ENCODE results near the gene SPOP.
"Not testable (repeated sequence)": the region's sequence is repeated elsewhere in the genome, so short reads cannot be mapped to it uniquely, and the experiment has no call there.

Gene SPOP

DNA sequence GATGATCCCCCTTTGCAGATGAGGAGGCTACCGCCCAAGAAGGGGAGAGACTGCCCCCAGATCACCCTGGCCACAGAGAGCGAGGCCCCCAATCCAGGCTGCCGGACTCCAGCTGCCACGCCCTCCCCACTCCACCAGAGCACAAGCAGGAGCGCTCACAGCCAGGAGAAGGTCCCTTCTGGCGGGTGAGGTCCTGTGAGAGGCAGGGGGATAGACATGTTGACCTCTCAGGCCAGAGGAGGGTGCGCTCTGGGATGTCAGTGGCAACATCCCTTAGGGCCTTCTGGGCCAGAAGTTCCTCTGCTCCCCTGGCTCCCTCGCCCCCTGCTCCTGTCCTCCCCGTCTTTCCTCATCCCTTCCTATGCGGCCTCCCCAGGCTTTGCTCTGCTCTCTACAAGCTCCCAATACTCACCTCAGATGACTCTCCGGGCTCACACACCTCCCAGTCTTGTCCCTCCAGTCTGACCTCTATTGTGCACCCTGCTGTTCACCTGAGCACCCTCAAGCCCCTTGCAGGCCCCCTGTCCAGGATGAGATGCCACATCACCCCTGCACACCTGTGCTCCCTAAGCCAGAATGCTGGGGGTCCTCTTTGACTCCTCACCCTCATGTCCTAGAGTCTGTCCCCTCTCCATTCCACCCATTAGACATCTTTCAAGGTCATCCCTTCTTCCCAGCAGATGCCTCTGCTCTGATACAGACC, 107.2 kb downstream of the SPOP start:
- DNase-seq, result no peak

DNA sequence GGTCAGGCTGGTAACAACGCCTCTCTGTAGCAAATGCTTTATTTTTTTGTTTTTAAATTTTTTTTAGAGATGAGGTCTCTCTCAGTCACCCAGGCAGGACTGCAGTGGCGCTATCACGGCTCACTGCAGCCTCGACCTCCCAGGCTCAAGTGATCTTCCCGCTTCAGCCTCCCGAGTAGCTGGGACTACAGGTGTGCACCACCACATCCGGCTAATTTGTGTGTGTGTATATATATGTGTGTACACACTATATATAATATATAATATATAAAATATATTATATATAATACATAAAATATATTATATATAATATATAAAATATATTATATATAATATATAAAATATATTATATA, 109.2 kb downstream of the SPOP start:
- DNase-seq, result not testable (repeated sequence)

DNA sequence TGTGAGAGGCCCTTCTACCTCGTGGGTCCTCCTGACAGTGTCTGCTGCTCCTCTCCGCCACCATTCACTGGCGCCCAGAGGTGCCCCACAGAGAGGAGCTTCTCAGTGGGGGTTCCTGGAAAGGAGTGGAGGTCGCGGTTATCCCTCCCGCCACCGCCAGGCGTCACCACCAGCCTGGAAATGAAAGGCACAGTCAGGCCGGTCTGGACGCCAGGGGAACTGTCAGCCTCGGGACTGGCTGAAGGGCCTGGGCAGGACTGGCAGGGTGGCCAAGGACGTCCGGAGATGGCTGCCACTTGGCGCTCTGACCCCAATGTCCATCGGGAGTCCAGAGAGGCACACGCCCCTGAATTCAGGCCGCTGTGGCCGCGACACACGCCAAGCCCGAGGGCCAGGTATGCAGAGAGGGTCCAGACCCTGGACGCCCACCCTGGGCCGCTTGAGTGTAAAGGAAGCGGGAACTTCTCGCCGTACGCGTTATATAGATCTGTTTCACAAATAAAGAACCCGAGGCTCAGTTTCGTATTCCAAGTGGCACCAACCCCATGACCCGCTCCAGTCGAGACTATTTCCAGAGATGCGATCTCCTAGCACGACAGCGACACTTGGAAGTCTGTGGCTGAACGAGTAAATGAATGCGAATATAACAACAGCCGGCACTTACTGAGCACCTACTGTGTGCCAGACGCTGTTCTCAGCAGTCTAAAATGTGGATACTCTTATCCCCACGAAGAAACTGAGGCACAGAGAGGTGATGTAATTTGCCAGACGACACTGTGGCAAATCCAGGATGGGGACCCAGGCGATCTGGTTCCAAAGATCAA, 109.8 kb downstream of the SPOP start:
- no peak for DNase-seq

DNA sequence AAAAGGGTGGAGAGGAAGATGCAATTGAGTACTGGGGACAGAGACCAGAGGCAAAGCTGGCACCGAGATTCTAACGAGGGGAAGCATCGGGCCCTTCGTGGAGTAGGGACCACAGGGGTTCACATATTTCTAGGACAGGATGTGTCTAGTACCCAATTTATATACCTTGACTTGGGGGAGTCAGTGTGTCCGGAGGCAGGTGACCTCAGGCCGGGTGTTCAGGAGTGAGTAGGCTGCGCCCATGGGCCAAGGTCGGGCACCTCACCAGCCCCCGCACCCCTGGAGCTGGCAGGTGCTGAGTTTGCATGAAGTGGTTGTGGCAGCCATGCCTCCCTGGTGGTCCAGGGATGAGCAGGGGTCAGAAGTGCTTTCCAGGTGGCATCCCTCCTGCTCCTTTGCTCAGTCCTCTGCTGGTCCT, 110.8 kb downstream of the SPOP start:
- DNase-seq, result no peak

DNA sequence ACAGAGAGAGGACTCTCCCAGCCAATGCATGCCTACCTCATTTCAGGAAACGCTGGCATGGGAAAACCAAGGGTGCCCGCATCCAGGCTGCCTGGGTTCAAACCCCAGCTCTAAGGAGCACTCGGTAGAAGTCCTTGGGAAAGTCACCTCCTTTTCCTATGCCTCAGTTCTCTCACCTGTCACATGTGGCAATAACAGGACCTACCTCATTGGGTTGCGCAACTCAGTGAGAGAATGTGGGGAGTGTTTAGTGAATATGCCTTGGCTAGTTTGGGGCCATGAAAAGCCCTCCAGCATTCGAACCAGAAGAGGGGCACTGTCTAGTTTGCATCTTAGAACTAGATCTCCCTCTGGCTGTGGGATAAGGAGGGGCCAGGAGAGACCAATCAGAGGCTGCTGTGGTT, 111.2 kb downstream of the SPOP start:
- no peak for DNase-seq

DNA sequence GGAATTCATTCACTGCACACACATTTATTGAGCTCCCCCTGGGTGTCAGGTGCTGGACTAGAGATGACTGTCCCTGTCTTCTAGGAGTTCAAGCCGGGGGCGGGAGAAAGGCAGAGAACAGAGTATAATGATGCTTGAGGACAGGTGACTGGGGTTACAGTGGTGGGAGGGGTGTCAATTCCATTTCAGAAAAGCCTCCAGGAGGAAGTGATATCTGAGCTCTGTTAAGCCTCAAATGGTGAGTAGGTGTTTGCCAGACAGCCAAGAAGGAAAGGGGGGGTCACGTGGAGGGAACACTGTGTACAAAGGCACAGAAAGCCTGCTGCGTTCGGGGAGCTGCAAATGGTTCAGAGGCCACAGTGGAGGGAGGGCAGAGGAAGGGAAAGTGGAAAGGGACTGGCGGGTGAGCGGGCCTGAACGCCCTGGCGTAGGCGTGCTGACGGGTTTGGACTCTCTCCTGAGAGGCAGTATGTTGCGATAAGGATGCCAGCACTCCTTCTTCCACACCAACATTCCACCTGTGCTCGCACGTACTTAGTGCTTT, 111.9 kb downstream of the SPOP start:
- peak; percentile 89 for DNase-seq

DNA sequence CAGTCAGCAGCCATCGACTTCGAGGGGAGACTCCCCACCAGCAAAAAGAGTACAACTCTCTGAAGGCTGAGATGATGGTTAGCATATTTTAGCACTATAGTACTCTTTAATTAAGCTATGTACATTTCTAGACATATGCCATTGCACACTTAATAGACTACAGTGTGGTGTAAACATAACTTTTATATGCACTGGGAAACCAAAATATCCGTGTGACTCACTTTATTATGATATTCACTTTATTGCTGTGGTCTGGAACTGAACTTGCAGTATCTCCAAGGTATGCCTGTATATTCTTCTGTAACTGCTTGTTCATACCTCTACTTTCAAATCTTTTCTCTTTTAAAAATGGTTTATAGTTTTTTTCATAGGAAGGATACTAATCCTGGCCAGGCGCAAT, 113.3 kb downstream of the SPOP start:
- no peak for DNase-seq

DNA sequence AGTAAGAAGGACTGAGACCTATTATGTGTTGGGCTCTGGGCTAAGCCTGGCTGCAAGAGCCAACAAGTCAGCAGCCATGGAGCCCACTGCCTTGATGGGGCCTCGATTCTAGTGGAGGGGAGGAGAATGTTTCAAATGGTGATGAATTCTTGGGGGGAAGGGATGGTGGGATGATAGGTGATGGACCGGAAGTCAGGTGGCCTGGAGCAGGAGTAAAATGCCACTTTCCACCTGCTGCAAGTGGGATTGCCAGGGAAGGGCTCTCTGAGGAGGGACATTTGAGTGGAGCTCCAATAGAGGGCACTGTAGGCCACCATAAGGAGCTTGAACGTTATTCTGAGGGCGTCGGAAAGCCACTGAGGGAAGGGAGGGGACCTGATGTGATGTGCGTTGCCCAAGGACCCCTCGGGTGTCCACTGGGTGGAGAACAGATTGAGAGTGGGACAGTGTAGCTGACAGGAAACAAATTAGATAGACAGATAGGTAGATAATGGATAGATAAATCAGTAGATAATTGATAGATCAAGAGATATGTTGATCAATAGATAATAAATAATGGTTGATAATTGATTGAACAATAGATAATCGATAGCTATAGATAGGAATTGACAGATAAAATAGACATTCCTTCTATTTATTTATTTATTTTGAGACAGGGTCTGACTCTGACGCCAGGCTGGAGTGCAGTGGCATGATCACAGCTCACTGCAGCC, 120.4 kb downstream of the SPOP start:
- DNase-seq, result peak; percentile 51

DNA sequence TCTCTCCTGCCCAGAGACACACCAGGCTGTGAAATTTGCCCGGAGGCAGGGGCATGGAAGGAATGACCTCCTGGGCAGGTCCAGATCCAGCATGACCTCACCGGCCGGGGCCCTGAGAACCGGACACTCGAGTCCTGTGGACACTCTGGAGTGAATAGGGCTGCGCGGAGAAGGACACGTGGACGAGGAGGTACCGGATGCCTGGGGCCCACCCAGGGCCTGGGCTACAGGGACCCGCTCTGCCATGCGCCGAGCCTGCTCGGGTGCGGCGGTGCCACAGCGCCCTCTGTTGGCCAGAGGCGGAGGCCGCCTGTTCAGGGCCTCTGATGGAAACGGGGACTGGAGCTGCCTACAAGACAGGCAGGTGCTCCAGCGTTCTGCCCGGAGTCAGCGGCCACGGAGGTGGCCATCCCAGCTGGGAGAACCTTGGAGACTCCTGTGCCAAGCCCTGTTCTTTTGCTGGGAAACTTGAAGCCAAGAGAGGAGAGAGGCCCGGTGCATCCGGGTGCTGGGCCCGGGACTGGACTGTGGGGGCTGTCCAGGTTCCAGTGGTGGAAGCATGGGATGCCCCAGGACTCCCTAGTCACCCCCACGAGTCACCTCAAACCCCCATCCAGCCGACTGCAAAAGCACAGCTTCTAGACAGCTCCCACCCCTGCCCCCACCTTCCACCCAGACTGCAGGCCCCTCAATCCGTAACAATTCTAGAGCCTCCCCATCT, 121.5 kb downstream of the SPOP start:
- peak; percentile 60 for DNase-seq

DNA sequence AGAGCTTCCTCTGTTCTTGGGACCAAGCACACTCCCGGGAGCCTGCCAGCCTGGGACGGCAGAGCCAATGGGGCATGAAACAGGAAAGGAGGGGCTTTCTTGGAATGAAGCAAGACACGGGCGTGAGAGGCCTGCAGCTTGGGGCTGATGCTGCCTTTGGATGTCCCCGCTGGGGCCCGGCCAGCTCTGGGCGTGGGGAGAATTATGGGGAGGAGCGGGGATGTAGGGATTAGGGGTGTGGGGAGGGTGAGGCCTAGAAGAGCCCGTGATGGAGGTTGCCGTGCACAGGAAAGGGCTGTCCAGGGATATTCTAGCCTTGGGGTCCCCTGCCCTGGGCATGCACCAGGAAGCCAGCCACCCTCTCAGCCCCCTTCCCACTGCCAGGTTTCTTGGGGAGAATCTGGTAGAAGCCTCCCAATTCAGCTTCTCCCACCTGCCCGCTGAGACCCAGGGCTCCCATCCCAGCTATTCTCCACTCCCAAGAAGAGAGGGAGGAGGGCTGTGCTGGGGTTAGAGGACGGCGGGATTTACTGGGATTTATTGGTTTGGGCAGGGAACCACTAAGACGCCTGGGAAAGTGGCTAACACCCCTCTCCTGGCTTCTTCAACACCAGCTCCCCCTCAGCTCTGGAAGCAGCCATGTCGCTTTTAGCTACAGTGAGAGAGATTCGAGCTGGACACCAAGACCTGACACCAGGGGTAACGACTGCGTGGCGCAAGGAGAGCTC, 122.2 kb downstream of the SPOP start:
- no peak for DNase-seq

DNA sequence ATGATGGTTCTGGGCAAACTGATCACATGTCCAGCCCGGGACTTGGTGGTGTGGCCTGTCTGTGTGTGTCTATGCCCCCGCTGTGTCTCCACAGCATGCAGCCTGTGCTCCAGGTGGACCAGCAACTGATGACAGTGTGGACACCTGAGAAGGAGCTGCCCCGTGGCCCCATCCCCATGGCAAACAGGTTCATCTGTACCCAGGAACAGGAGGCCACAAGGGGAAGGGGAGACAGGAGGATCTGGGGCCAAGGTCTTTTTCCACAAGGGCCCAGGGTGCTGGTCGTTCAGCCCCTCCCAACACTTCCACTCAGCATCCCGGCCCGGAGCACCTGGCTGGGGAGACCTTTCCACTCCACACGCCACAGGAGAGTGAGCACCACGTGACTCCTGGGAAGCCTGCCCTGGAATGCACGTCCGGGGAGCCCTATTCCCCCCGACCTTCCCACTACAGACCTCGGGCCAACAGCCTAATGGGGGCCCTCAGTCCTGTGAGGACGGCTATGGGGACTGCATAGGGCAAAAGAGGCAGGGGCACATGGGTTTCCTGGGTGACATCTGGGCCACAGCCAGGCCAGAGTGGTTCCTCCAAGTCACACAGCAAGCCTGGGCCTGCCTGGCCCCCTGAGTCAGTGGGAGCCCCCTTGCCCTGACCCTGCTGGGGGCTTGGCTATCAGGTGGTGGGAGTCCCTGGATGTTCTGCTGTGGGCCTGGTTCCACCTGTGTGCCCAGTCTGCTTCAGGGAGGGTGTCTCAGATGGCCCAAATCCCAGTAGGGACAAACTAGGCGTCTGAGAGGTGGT, 123.0 kb downstream of the SPOP start:
- no peak for DNase-seq

DNA sequence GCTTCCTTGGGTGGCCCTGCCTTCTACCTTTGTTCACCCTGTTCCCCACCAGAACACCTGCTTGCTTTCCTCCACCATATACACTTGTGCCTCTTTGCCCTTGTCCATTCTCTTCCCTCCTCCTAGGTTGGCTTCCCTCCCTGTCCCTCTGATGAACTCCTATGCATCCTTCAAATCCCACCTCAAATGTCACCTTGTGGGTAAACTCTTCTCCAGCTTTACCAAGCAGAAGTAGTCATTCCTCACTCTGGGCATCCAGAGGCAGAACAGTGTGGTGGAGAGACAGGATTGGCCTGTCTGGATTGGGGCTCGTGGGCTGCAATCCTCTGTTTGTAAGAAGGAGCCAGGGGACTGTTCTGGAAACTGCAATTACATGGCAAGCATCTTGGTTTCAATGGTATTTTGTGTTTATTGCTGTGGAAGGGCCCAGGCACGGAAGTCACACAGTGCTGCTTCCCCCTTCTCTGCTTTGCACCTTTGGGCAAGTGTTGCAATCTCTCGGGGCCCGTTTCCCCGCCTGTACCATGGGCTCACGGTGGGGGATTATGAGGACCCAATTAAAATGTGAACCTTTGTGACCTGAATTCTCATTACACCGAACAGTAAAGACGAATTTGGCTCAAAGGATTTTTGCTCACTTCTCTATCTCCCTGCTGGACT, 124.1 kb downstream of the SPOP start:
- no peak for DNase-seq

DNA sequence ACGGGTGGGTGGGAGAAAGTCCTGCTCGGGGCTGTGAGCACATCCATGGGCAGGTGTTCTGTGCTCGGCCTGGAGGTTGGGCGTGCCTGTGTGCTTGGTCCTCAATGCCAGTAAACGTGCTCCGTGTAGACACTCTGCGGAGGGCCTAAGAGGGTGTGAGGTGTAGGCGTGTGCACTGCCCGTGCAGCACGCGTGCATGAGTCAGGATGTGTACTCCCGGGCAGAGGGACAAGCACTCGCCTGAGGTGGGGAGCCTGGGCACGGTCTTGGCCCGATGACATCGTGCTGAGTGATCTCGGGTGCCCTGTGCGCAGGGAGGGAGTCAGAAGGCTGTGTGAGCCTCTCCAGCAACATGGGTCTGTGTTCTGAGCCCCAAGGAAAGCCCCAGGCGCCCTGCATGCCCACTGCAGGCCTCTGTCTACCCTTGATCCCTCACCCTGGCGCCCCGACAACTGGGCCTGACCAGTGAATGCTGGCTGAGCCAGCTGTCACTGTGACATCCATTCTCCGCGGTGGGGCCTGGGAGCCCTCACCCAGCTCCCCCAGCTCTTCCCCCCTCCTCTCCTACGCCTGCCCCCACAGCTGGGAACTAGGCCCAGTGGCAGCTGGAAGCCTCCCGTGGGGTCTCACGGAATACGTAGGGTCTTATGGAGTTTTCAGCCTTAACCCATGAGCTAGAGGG, 125.7 kb downstream of the SPOP start:
- no peak for DNase-seq

DNA sequence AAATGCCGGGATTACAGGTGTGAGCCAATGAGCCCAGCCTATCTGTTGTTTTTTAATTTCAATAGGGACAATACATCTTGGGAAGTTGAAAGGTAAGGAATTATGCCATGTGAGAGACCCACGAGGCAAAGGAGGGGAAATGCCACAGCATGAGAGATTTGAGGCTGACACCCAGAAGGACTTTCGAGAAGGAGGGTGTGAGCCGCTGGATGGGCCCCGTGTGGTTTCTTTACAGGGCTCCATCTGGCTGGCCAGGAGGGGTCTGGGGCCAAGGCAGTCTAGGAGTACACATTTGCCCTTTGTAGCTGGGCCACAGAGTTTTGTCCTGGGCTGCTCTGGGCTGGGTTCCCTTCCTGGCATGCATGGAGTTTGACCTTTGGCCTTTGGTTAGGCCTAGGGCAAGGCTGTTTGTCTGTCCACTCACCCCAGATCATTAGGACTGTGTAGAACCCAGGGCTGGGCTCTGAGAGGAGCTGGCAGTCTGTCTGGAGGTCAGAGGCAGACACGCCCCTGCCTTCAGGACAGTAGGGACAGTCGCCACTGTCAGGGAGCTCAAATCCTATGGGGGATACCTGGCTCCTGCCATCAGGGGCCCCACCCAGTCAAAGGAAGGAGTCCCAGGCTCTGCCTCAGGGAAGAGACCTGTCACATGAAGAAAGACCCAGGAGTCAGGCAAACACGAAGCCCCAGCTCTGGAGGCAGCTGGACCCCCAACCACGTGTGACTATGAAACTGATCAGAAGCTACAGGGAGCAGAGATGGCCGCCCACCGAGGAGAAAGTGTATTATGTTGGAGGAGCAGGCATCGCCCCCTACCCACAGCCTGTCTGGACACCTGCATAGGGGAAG, 126.5 kb downstream of the SPOP start:
- DNase-seq, result no peak

DNA sequence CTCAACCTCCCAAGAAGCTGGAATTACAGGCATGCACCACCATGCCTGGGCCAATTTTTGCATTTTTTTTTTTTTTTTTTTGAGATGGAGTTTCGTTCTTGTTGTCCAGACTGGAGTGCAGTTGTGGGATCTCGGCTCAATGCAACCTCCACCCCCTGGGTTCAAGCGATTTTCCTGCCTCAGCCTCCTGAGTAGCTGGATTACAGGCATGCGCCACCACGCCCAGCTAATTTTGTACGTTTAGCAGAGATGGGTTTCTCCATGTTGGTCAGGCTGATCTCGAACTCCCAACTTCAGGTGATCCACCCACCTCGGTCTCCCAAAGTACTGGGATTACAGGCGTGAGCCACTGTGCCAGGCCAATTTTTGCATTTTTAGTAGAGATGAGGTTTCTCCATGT, 127.1 kb downstream of the SPOP start:
- DNase-seq, result not testable (repeated sequence)

DNA sequence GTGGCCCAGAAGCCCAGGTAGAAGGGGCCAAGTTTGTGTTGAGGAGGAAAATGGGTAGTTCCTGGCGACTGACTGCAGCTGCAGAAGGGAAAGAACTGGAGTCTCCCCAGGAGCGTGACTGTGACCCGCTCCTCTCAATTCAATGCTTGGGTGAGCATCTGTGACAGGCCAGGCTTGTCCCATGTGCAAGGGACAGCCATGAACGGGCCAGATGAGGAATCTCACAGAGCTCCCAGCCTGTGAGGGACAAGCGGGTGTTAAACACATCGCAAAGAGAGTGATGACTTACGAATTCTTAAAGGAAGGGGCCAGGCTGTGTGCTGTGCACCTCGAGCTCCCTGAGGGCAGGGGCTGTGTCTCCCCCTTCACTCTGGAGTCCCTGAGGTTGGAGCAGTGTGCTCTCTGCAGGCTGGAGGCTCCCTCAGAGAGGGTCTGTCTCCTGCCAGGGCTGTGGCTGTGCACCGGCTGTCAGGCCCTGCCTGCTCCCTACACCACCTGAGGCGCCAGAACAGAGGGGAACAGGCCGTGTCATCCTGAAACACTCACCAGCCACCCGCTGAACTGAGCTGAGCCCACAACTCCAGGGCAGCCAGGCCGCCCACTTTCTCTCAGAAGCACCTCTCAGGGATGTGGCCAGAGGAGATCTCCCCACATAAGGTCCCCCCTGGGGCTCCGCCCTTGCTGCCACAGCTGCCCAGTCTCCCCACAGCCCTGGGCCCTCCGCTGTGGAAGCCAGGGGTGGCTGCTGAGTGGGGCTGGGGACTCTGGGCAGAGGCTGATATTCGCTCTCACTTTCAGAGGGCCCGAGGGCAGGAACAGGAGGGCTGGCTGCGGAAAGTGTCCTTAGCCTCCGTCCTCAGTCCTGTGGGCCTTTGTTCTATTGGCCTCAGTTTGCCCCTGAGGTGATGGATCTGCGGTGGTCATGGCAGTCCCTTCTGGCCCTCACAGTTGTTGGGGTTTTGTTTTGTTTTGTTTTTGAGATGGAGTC, 127.9 kb downstream of the SPOP start:
- DNase-seq, result no peak

DNA sequence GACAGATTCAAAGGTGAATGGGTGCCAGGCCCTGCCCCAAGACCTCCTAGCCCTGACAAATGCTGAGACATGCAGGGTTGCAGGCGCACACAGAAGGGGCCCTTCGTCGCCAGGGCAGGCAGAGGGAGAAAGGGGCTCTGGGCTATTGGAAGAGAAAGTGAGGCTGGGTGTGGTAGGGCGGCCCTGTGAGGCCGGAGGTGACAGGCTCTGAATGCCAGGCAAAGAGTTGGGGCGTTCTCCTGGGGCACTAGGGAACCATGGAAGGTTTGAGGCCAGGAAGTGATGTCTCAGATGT, 128.6 kb downstream of the SPOP start:
- DNase-seq, result no peak

Measured in DMS153 (cell line).